ENCODE measurements around the gene LMO7.
"Not testable (repeated sequence)": the region's sequence is repeated elsewhere in the genome, so short reads cannot be mapped to it uniquely, and the experiment has no call there.

The LMO7 gene

DNA sequence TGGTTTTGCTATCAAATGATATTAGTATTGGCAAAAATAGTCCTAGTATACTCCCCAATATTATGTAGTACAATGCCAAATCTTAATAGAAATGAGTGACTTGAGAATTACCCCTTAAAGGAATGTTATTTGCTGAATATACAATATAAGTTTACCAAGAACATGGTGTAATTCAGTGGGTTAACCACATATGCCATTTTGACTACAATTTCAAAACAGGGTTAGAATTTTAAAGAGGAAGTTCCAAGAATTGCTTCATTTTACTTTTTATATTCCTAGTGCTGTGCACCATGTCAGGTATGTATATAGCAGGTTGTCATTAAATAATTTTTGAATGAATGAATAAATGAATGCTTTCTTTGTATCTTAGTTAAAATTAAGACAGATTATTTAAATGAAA, 66.3 kb downstream of the LMO7 start:
- DNase-seq, result no peak

DNA sequence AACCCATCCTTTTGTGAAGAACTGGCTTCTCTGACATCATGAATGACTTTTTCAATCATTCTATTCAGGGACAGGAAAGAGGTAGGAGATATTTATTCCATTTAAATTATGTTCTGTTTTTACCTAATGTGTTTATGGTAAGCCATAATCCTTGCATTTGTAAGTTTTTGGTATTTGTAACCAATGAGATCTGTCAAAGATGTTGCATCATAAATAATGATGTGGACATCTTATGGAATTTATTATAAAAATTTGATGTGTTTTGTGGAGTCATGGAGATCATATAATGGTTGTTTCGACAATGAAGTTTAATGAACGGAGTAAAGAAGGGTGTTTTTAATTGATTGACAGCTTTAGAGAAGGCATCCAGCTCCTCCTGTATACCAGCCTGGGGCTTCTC, 67.6 kb downstream of the LMO7 start:
- no peak for DNase-seq

GRCh38 chr13:75704194-75704926, 68.2 kb downstream of the LMO7 start:
- DNase-seq, result no peak

- no peak for DNase-seq
Measured at GRCh38 chr13:75704927-75705288, 68.8 kb downstream of the LMO7 start.

DNA sequence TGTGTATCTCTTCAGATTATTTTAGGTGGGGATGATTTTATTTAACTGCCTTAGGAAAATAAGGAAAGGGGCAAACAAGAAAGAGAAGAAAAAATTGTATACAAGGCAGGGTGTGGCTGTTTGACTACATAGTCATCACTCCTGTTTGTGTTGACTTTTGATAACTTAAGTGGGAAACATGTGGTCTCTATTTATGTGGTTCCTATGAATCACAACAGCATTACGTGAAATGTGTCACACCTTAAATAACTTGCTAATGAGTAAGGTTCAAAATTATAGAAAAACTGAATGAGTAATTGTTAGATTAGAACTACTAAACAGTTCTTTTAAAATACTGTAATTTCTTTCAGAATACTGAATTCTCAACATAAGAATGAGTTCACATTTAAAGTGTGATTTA, 69.3 kb downstream of the LMO7 start:
- no peak for DNase-seq

GRCh38 chr13:75705908-75706307, 69.8 kb downstream of the LMO7 start:
- no peak for DNase-seq

GRCh38 chr13:75713852-75714251, 77.7 kb downstream of the LMO7 start:
- DNase-seq, result no peak

DNA sequence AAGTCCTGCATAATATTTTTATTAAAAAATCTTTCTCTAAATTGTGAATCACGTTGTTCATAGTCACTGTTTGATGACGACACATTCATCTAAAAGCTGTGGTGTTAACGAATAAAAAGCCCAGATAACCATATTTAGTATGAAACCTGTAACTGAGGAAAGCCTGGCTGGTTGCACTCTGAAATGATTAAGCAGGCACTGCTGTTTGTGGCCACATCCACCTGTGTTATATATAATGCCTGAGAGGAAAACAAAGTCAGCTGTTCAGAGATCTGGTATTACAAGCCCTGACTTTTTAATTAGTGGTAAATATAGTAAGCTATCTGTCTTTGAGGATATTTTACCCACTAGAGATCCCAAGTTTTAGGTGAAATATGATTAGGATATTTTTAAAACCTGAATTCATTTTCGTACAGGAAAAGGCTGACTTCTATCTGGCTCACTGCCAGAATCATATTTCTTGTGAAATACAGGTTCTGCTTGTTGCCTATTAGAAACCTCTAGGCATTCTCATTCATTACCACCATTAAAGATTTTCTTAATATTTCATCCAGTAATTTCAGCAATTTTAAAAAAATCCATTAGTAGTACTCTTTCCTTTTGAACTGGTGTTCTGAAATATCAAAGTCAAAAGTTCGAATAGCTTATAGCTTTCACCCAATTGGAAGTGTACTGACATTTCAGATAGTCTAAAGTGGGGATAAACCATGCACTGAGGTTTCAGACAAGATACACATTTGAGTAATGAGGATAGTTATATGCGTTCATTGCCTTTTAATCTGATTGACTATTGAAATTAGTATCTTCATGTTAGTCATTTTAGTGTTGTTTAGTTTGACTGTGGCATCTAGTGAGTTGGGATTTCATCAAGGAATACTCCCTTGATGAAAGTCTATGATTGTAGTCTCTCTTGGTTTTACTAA, 79.7 kb downstream of the LMO7 start:
- peak; percentile 17 for DNase-seq

DNA sequence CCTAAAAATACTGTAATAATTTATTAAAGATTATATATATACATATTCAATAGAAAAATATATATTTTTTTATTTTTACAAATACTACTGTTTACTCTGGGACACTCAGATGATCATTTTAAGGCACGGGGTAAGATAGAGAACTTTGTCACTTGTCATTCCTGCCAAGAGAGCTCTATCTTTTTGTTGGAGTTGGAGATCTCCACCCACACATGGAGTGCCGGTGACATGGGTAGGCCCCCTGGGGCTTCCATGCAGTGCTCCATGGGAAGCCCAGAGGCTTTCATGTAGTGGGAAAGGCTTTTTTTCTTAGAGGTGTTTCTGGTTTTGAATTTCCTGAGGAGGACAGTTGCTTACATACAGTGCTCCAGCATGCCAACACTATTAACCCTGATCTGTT, 81.4 kb downstream of the LMO7 start:
- no peak for DNase-seq

- DNase-seq, result no peak
Measured at GRCh38 chr13:75721307-75721706, 85.2 kb downstream of the LMO7 start.

- DNase-seq, result no peak
Measured at GRCh38 chr13:75723901-75724300, 87.8 kb downstream of the LMO7 start.

- no peak for DNase-seq
Measured at GRCh38 chr13:75724752-75725517, 88.8 kb downstream of the LMO7 start.

DNA sequence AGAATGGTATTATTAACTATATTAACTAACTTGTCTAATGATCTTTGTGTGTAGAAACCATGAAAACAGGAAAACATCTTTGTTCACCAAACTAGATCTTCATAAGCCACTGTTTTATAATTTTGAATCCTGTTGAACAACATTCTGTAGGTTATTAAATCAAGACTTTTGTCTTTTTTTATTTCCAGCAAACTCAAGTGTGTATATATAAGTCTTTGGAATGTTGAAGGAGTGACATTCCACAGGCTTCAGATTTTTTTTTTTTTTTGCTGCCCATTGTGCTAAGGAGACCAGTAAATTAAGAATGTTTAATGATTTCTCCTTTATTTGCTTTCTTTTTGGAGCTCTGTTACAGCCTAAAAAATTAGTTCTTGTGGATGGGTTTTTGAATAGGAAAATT, 89.6 kb downstream of the LMO7 start:
- no peak for DNase-seq

GRCh38 chr13:75726306-75726705, 90.2 kb downstream of the LMO7 start:
- DNase-seq, result no peak

DNA sequence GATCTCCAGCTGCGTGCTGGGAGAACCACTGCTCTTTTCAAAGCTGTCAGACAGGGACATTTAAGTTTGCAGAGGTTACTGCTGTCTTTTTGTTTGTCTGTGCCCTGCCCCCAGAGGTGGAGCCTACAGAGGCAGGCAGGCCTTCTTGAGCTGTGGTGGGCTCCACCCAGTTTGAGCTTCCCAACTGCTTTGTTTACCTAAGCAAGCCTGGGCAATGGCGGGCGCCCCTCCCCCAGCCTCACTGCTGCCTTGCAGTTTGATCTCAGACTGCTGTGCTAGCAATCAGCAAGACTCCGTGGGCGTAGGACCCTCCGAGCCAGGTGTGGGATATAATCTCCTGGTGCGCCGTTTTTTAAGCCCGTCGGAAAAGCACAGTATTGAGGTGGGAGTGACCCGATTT, 97.0 kb downstream of the LMO7 start:
- not testable (repeated sequence) for DNase-seq

DNA sequence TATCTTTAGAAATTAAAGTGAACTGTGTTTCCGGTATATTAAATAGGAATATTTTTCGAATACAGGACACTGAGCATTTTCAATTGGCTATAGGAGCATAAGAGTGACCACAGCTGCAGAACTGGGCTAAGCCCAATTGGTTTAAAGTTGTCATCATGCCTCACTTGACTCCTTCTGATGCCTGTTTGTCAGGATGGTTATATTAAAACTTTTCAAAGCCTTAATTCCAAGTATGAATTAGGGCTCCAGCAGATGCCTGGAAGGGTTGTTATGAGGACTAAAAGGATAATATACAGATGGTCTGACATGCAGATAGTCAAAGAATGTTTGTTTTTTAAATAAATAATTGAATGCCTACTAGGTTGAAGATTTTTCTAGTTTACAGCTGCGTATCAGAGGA, 100.0 kb downstream of the LMO7 start:
- DNase-seq, result no peak

DNA sequence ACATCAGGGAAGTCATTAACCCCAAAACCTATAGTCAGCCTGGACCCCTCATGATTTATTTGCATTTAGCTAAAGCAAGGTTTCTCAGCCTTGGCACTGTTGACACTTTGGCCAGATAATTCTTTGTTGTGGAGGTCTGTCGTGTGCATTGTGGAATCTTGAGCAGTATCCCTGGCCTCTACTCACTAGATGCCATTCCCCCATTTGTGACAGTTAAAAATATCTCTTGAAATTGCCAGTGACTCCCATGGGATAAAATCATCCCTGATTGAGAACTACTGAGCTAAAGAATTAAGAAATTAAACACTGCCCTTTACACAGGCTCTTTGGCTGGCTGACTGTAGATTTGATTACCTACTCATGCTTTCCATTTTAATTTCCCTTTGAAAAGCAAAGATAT, 102.7 kb downstream of the LMO7 start:
- no peak for DNase-seq

GRCh38 chr13:75739244-75739868, 103.2 kb downstream of the LMO7 start:
- DNase-seq, result no peak

DNA sequence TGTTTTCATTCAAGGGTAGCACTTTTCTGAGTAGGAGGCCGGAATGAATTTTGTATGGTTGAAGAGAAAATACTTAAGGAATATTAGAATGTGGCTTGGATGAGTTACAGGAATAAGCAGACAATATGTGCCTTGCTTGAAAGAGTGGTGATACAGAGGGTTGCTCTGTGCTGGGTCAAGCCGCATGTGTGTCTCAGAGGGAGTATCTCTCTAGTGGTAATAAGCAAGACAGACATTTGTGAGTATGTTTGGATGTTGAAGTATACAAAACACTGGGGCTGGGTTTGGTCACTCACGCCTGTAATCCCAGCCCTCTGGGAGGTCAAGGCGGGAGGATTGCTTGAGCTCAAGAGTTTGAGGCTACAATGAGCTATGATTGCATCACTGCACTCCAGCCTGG, 103.9 kb downstream of the LMO7 start:
- DNase-seq, result no peak

DNA sequence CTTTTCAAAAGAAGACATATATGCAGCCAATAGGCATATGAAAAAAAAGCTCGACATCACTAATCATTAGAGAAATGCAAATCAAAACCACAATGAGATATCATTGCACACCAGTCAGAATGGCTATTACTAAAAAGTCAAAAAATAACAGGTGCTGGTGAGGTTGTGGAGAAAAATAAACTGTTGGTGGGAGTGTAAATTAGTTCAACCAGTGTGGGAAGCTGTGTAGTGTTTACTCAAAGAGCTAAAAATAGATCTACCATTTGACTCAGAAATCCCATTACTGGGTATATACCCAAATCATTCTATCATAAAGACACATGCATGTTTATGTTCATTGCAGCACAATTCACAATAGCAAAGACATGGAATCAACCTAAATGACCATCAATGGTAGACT, 106.9 kb downstream of the LMO7 start:
- DNase-seq, result not testable (repeated sequence)

DNA sequence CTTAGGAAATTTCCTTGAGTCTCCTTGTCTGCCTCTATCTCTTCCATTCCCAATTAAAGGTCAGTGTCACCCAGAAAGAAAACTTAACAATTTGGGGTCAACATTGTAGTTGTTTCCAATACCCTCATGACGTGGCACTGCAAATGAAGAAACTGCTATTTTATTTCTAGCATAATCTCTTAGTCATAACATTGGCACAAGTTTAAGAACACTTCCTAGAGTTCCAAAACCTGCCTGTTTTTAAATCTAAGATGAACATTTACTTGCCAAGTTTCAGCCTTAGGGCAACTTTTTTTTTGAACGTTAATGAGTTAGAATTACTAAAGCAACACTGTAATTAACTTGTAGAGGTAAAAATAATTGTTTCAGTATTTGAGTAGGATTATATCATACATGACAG, 108.0 kb downstream of the LMO7 start:
- DNase-seq, result no peak

DNA sequence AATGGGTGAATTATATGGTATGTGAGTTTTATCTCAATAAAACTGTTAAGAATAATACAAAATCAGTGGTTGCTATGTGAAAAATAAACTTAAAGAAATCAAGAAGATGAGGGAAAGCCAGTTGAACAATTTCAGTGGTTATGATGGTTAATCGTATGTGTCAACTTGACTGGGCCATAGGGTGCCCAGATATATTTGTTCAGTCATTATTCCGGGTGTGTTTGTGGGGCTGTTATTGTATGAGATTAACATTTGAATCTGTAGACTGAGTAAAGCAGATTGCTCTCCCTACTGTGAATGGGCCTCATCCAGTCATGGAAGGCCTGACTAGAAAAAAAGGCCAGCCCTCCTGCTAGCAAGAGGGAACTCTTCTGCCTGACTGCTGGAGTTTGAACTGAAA, 109.3 kb downstream of the LMO7 start:
- DNase-seq, result no peak

- DNase-seq, result no peak
Measured at GRCh38 chr13:75748874-75749273, 112.7 kb downstream of the LMO7 start.
